HCT116 (cell line): ENCODE measurements around the gene TNFSF8. TPM values are rescaled to one million over a fixed set of nuclear protein-coding genes. Genes with fewer than 3 reads are reported as not detected.

Experiments used
- ATAC-seq: fragments of 200-7000 bp; cut with Tn5 transposase; 2 replicates; pipeline ENCODE4 v1.9.1; 2020; ENCODE audit warnings: mild to moderate bottlenecking, moderate library complexity
- BruUV-seq: library from RNA; stranded (reverse); fragments of 400-500 nt; replicated peaks from 2 replicates; lab custom pipeline; 2021; lab: Mats Ljungman, UMichigan
- CTCF ChIA-PET: fragments of 300-600 bp; sonication (Branson Sonifier 250); formaldehyde crosslinking; loops from one replicate; lab custom pipeline; 2021; ENCODE audit warnings: antibody characterized with exemption; lab: Charles Lee
- POLR2A ChIA-PET: fragments of 300-600, 350-600 bp; sonication (Branson Sonifier 250); formaldehyde crosslinking; loops from one replicate; lab custom pipeline; 2021; ENCODE audit warnings: antibody characterized with exemption; lab: Charles Lee
- RAD21 ChIA-PET, 2 experiments: fragments of 300-600 bp; sonication (Branson Sonifier 250); formaldehyde crosslinking; loops; one replicate each; lab custom pipeline; 2023; ENCODE audit warnings: low total read pairs in 2 of 2; ENCODE audit not compliant: uncharacterized antibody in 2 of 2, unreplicated experiment in 2 of 2, low non-redundant PET in 1 of 2; lab: Charles Lee
- DNase-seq: peaks from one replicate; pipeline ENCODE4 v3.0.0-alpha.2; 2010; ENCODE audit warnings: low read depth, low spot score
- H2AFZ ChIP-seq: fragments of 200-600 bp; shearing (Covaris generic), sonication (generic); 2 replicates; pipeline ENCODE4 v1.6.1; 2017; ENCODE audit warnings: low read depth, mixed run types, mixed read lengths, antibody characterized with exemption, low read length; ENCODE audit not compliant: poor library complexity, severe bottlenecking
- H3K27ac ChIP-seq: 2 replicates; pipeline ENCODE4 v1.5.1; 2012; ENCODE audit warnings: low read depth, low read length
- H3K27me3 ChIP-seq: fragments of 200-600 bp; sonication (generic); 2 replicates; pipeline ENCODE4 v1.6.1; 2016; ENCODE audit warnings: mixed run types, low read length, mixed read lengths; ENCODE audit not compliant: insufficient read depth
- H3K36me3 ChIP-seq, 2 experiments: fragments of 200-500 bp in 1 of 2; fragments of 200-600 bp in 1 of 2; sonication (Bioruptor generic) in 1 of 2; sonication (generic) in 1 of 2; 2 replicates each; pipeline versions ENCODE4 v1.5.1 to v1.6.1; 2014 to 2016; ENCODE audit warnings: low read length in 2 of 2, inconsistent platforms in 1 of 2, mixed read lengths in 1 of 2, mixed run types in 1 of 2; ENCODE audit not compliant: insufficient read depth in 2 of 2, control insufficient read depth in 1 of 2
- H3K4me1 ChIP-seq, 2 experiments: fragments of 200-600 bp in 1 of 2; sonication (generic) in 1 of 2; 2 replicates each; pipeline versions ENCODE4 v1.5.1 to v1.6.1; 2012 to 2017; ENCODE audit warnings: low read length in 2 of 2, inconsistent platforms in 1 of 2, mild to moderate bottlenecking in 1 of 2, mixed read lengths in 1 of 2, mixed run types in 1 of 2, moderate library complexity in 1 of 2; ENCODE audit not compliant: insufficient read depth in 2 of 2, control insufficient read depth in 1 of 2
- H3K4me2 ChIP-seq: fragments of 200-600 bp; sonication (generic); 2 replicates; pipeline ENCODE4 v1.6.1; 2017; ENCODE audit warnings: mixed run types, low read length, mixed read lengths
- H3K4me3 ChIP-seq, 2 experiments: fragments of 200-600 bp in 1 of 2; sonication (generic) in 1 of 2; replicated peaks in 1 of 2; 2 replicates each; pipeline ENCODE4 v1.5.1; 2011 to 2016; ENCODE audit warnings: low read length in 2 of 2, control low read depth in 1 of 2, low read depth in 1 of 2, mild to moderate bottlenecking in 1 of 2, mixed read lengths in 1 of 2, mixed run types in 1 of 2
- H3K79me2 ChIP-seq: fragments of 200-600 bp; sonication (generic); 2 replicates; pipeline ENCODE4 v1.6.1; 2017; ENCODE audit warnings: mild to moderate bottlenecking, mixed run types, low read length, moderate library complexity, mixed read lengths; ENCODE audit not compliant: insufficient read depth
- H3K9ac ChIP-seq: fragments of 200-600 bp; sonication (generic); 2 replicates; pipeline ENCODE4 v1.6.1; 2016; ENCODE audit warnings: low read length, mixed read lengths
- H3K9me2 ChIP-seq: fragments of 200-600 bp; sonication (generic), shearing (Covaris generic); 2 replicates; pipeline ENCODE4 v1.6.1; 2017; ENCODE audit warnings: mixed run types, mild to moderate bottlenecking, moderate library complexity; ENCODE audit not compliant: insufficient read depth
- H3K9me3 ChIP-seq, 2 experiments: fragments of 200-500 bp in 1 of 2; fragments of 200-600 bp in 1 of 2; sonication (Bioruptor generic) in 1 of 2; sonication (generic) in 1 of 2; 2 replicates each; pipeline ENCODE4 v1.6.1; 2014 to 2017; ENCODE audit warnings: low read length in 2 of 2, mixed read lengths in 2 of 2, inconsistent platforms in 1 of 2, low read depth in 1 of 2, mild to moderate bottlenecking in 1 of 2, mixed run types in 1 of 2, moderate library complexity in 1 of 2; ENCODE audit not compliant: control insufficient read depth in 1 of 2, insufficient read depth in 1 of 2
- H4K20me1 ChIP-seq: fragments of 200-600 bp; sonication (generic), shearing (Covaris generic); 2 replicates; pipeline ENCODE4 v1.6.1; 2017; ENCODE audit warnings: mixed run types, mild to moderate bottlenecking, moderate library complexity; ENCODE audit not compliant: insufficient read depth
- ATF3 ChIP-seq: IDR thresholded peaks from 2 replicates; pipeline ENCODE4 v1.6.1; 2012
- CEBPB ChIP-seq: IDR thresholded peaks from 2 replicates; pipeline ENCODE4 v1.6.1; 2012; ENCODE audit warnings: low read depth
- CTCF ChIP-seq, 3 experiments: fragments of 200-600 bp in 1 of 3; sonication (generic) in 1 of 3; IDR thresholded peaks in 2 of 3; conservative IDR thresholded peaks in 1 of 3; 2 replicates each; pipeline ENCODE4 v1.5.1; 2012 to 2017; ENCODE audit warnings: low read depth in 2 of 3, low read length in 2 of 3, antibody characterized with exemption in 1 of 3, borderline replicate concordance in 1 of 3, control low read depth in 1 of 3, mild to moderate bottlenecking in 1 of 3, mixed read lengths in 1 of 3, mixed run types in 1 of 3, moderate library complexity in 1 of 3; ENCODE audit not compliant: insufficient read depth in 1 of 3
- FOSL1 ChIP-seq: IDR thresholded peaks from 2 replicates; pipeline ENCODE4 v1.6.1; 2012; ENCODE audit warnings: low read depth
- MAX ChIP-seq: IDR thresholded peaks from 2 replicates; pipeline ENCODE4 v1.6.1; 2012
- POLR2A ChIP-seq: IDR thresholded peaks from 2 replicates; pipeline ENCODE4 v1.7.0; 2011; ENCODE audit warnings: borderline replicate concordance; ENCODE audit not compliant: insufficient read depth, insufficient read length; ENCODE audit errors: extremely low read depth
- RAD21 ChIP-seq: IDR thresholded peaks from 2 replicates; pipeline ENCODE4 v1.6.1; 2012; ENCODE audit warnings: low read depth, mild to moderate bottlenecking
- SP1 ChIP-seq: IDR thresholded peaks from 2 replicates; pipeline ENCODE4 v1.6.1; 2012; ENCODE audit warnings: low read depth
- ZNF274 ChIP-seq: fragments of 200-500 bp; sonication (Bioruptor generic); IDR thresholded peaks from 2 replicates; pipeline ENCODE4 v1.6.1; 2014; ENCODE audit warnings: mild to moderate bottlenecking, low read depth, low read length, inconsistent platforms
- intact Hi-C: fragments of 100-400 bp; cut with micrococcal nuclease; formaldehyde crosslinking; loops from 2 replicates; pipeline ENCODE4 v1.10.0; 2022
- total RNA-seq: library from RNA; stranded (reverse); gene quantifications from one replicate; pipeline ENCODE4 v1.2.1, GENCODE V29; 2021; ENCODE audit not compliant: unreplicated experiment

TNFSF8 gene
- total RNA-seq, 1 experiment from 2014 or later: not detected

- intact Hi-C loops: no loop called here
- Histone ChIP-seq H3K4me1 (no peaks in the 10 kb centered on the region), H3K4me2 (no peak overlapping the region), H3K36me3 (no peaks in the 10 kb centered on the region), H2AFZ (no peak overlapping the region), H3K4me3 (no peak overlapping the region), H3K9ac (no peak overlapping the region), H3K27me3 (peaks cover 46% of the 10 kb centered on the region), H4K20me1 (no peaks in the 10 kb centered on the region), H3K27ac (no peak overlapping the region), H3K9me2 (no peaks in the 10 kb centered on the region), H3K9me3 (no peaks in the 10 kb centered on the region), H3K79me2 (no peaks in the 10 kb centered on the region)
- BruUV-seq: no TSS peak
- ChIA-PET RAD21 (no interaction called here), CTCF (interaction anchor here (0.8 kb wide), 1 partner anchor 85 kb away, joined by 3 read pairs; no protein-coding TSS in a partner anchor), POLR2A (no interaction called here)
- DNase-seq: no peak
- no peak for ATAC-seq
- no peak for TF ChIP-seq ZNF274
Measured at GRCh38 chr9:114929201-114929600, 1.2 kb downstream of the TNFSF8 start.

- ChIA-PET CTCF (no interaction called here), POLR2A (interaction anchor here (1.1 kb wide), 1 partner anchor 11 kb away, joined by 3 read pairs; no protein-coding TSS in a partner anchor), RAD21 (no interaction called here)
- H3K9ac ChIP-seq: no peak overlapping the region
- no peak overlapping the region for H3K27ac ChIP-seq
- no peaks in the 10 kb centered on the region for H3K36me3 ChIP-seq
- H3K4me3 ChIP-seq: no peak overlapping the region
- no peaks in the 10 kb centered on the region for H3K4me1 ChIP-seq
- BruUV-seq: no TSS peak
- intact Hi-C loops: no loop called here
- DNase-seq: no peak
- no peak overlapping the region for H2AFZ ChIP-seq
- H4K20me1 ChIP-seq: no peaks in the 10 kb centered on the region
- no peaks in the 10 kb centered on the region for H3K9me2 ChIP-seq
- TF ChIP-seq SP1 (no peak), FOSL1 (no peak), CEBPB (no peak), POLR2A (no peak), RAD21 (no peak), MAX (no peak), CTCF (IDR thresholded peaks at IDR 0.05 in 2 of 3, conservative IDR thresholded peaks at IDR 0.05 in 1 of 3; ENCODE audit: borderline replicate concordance in 1 of 3, insufficient read depth in 1 of 3, low read depth in 2 of 3, low read length in 2 of 3) (no peak), ATF3 (no peak)
- TF ChIP-seq, all 23 proteins: peak for 0
- Histone ChIP-seq H3K79me2 (no peaks in the 10 kb centered on the region), H3K9me3 (no peaks in the 10 kb centered on the region), H3K27me3 (peaks cover 44% of the 10 kb centered on the region), H3K4me2 (no peak overlapping the region)
- ATAC-seq: no peak
Measured at GRCh38 chr9:114928671-114929070, 1.7 kb downstream of the TNFSF8 start.
